KBM-7 (cell line): ENCODE measurements around the gene ANO8.
A peak's percentile ranks its signal among the peaks of the same experiment; 100 is the strongest.
"Not testable (repeated sequence)": the region's sequence is repeated elsewhere in the genome, so short reads cannot be mapped to it uniquely, and the experiment has no call there.

ENCODE experiments used
- DNase-seq: peaks from one replicate; pipeline ENCODE4 v3.0.0-alpha.2; 2015
- in situ Hi-C: fragments of 300-500 bp; cut with MboI; formaldehyde crosslinking; loops from 2 replicates; pipeline ENCODE4 v1.14.3; 2020; ENCODE audit warnings: low sequenced_read_pairs, low pct_unique_long_range_greater_than_20kb, mixed read lengths

The ANO8 gene

GRCh38 chr19:17300992-17301619 is 33.5 kb downstream of the ANO8 start:
- DNase-seq = no peak
- in situ Hi-C loops = no loop called here

GRCh38 chr19:17296976-17297375 is 37.7 kb downstream of the ANO8 start:
- in situ Hi-C loops = no loop called here

GRCh38 chr19:17296273-17296672 is 38.4 kb downstream of the ANO8 start:
- in situ Hi-C loops = no loop called here
- DNase-seq = no peak

More at GRCh38 chr19:17296976-17297375, 37.7 kb downstream of the ANO8 start:
- DNase-seq = no peak

GRCh38 chr19:17295551-17295950 is 39.1 kb downstream of the ANO8 start:
- in situ Hi-C loops, DNase-seq: not testable (repeated sequence)

GRCh38 chr19:17294051-17294891 is 40.4 kb downstream of the ANO8 start:
- in situ Hi-C loops = no loop called here
- peak; percentile 53 for DNase-seq

- DNase-seq = no peak
- in situ Hi-C loops = no loop called here
These were observed 41.0 kb downstream of the ANO8 start for GRCh38 chr19:17293605-17294004.

GRCh38 chr19:17292301-17293074 is 42.2 kb downstream of the ANO8 start:
- in situ Hi-C loops = no loop called here
- DNase-seq = peak; percentile 87

- DNase-seq = peak; percentile 55
- in situ Hi-C loops = no loop called here
These were observed 45.2 kb downstream of the ANO8 start for GRCh38 chr19:17289489-17289888.

- no peak for DNase-seq
- in situ Hi-C loops = no loop called here
These were observed 47.9 kb downstream of the ANO8 start for GRCh38 chr19:17286752-17287151.

- no peak for DNase-seq
- in situ Hi-C loops = no loop called here
These were observed 48.4 kb downstream of the ANO8 start for GRCh38 chr19:17286263-17286662.

GRCh38 chr19:17285415-17286135 is 49.1 kb downstream of the ANO8 start:
- in situ Hi-C loops = no loop called here
- no peak for DNase-seq

- DNase-seq = no peak
- in situ Hi-C loops = no loop called here
These were observed 51.1 kb downstream of the ANO8 start for GRCh38 chr19:17283504-17283996.

GRCh38 chr19:17282488-17283125 is 52.0 kb downstream of the ANO8 start:
- peak; percentile 92 for DNase-seq
- in situ Hi-C loops = no loop called here

GRCh38 chr19:17281391-17282304 is 53.0 kb downstream of the ANO8 start, which contains the start of gene ANKLE1:
Gene ANKLE1, plus strand, starts transcription at chr19:17281901. Its CDS starts 20 bp downstream, at chr19:17281921.
- in situ Hi-C loops = no loop called here
- peak; percentile 76 for DNase-seq

GRCh38 chr19:17279436-17279835 is 55.2 kb downstream of the ANO8 start:
- in situ Hi-C loops = no loop called here
- DNase-seq = no peak

GRCh38 chr19:17275441-17276175 is 59.0 kb downstream of the ANO8 start:
- in situ Hi-C loops = no loop called here
- no peak for DNase-seq

GRCh38 chr19:17274892-17275291 is 59.8 kb downstream of the ANO8 start:
- DNase-seq, in situ Hi-C loops: not testable (repeated sequence)
